ENCODE results near the gene PRKCA.

Gene PRKCA

DNA sequence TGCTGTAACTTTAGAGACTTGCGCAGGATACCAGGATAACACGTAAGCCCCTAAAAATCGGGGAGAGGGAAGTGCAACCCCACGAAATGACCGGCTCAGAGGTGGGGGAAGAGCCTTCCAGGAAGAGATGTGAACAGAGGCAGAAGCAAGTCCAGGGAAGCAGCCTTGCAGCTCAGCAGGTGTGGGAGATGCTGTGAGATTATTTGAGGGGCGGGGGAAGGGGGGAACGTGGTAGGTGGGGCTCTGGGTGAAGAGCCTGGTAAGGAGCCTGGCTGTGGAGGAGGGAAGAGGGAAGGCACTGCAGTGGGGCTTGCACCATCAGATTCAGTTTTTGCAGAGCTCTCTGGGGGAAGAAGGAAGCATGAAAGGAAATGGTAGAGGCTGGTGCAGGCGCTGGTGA lies 437.1 kb downstream of the PRKCA start:
- TF ChIP-seq, protein P1, sequence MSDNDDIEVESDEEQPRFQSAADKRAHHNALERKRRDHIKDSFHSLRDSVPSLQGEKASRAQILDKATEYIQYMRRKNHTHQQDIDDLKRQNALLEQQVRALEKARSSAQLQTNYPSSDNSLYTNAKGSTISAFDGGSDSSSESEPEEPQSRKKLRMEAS (IDR thresholded peaks at IDR 0.05), result no peak
- TF ChIP-seq, protein P2, sequence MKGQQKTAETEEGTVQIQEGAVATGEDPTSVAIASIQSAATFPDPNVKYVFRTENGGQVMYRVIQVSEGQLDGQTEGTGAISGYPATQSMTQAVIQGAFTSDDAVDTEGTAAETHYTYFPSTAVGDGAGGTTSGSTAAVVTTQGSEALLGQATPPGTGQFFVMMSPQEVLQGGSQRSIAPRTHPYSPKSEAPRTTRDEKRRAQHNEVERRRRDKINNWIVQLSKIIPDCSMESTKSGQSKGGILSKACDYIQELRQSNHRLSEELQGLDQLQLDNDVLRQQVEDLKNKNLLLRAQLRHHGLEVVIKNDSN (IDR thresholded peaks at IDR 0.05), result no peak
- TF ChIP-seq RAD21 (IDR thresholded peaks at IDR 0.05; ENCODE audit: low read depth) (no peak), TCF12 (IDR thresholded peaks at IDR 0.05; ENCODE audit: low read depth) (no peak), FOXM1 (IDR thresholded peaks at IDR 0.05; ENCODE audit: borderline replicate concordance, low read depth) (no peak), EGR1 (IDR thresholded peaks at IDR 0.05) (no peak), TAF1 (IDR thresholded peaks at IDR 0.05; ENCODE audit: low read depth) (no peak), ZBTB7A (IDR thresholded peaks at IDR 0.05; ENCODE audit: low read depth) (no peak), CEBPB (IDR thresholded peaks at IDR 0.05) (no peak), TEAD4 (IDR thresholded peaks at IDR 0.05) (no peak), EP300 (IDR thresholded peaks at IDR 0.05; ENCODE audit: borderline replicate concordance) (no peak), CREB1 (IDR thresholded peaks at IDR 0.05; ENCODE audit: low read depth) (no peak), NFIC (IDR thresholded peaks at IDR 0.05) (no peak), YY1 (IDR thresholded peaks at IDR 0.05; ENCODE audit: low read depth) (no peak)
- TF ChIP-seq, protein P3, sequence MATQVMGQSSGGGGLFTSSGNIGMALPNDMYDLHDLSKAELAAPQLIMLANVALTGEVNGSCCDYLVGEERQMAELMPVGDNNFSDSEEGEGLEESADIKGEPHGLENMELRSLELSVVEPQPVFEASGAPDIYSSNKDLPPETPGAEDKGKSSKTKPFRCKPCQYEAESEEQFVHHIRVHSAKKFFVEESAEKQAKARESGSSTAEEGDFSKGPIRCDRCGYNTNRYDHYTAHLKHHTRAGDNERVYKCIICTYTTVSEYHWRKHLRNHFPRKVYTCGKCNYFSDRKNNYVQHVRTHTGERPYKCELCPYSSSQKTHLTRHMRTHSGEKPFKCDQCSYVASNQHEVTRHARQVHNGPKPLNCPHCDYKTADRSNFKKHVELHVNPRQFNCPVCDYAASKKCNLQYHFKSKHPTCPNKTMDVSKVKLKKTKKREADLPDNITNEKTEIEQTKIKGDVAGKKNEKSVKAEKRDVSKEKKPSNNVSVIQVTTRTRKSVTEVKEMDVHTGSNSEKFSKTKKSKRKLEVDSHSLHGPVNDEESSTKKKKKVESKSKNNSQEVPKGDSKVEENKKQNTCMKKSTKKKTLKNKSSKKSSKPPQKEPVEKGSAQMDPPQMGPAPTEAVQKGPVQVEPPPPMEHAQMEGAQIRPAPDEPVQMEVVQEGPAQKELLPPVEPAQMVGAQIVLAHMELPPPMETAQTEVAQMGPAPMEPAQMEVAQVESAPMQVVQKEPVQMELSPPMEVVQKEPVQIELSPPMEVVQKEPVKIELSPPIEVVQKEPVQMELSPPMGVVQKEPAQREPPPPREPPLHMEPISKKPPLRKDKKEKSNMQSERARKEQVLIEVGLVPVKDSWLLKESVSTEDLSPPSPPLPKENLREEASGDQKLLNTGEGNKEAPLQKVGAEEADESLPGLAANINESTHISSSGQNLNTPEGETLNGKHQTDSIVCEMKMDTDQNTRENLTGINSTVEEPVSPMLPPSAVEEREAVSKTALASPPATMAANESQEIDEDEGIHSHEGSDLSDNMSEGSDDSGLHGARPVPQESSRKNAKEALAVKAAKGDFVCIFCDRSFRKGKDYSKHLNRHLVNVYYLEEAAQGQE (IDR thresholded peaks at IDR 0.05; ENCODE audit: low read depth), result no peak

DNA sequence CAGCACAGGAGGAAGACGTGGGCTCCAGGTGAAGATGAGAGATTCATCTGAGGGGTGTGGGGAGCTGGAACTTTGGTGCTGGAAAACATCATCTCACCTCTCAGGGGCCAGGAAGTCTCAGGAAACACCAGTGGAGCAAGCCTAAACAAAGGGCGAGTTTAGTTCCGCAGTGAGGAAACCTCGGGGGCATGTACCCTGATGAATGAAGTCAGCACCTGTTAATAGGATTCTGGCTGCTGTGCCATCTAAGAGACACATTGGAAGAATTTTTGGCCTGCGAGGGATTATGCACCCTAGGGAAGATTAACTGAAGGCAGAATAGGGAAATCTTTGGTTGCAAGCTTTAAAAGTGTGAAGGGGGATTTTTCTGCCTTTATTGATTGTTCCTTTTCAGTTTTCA lies 437.8 kb downstream of the PRKCA start:
- TF ChIP-seq, protein P1 (IDR thresholded peaks at IDR 0.05), result no peak
- no peak for TF ChIP-seq TEAD4 (IDR thresholded peaks at IDR 0.05)
- TF ChIP-seq CEBPB (IDR thresholded peaks at IDR 0.05), result no peak
- no peak for TF ChIP-seq EP300 (IDR thresholded peaks at IDR 0.05; ENCODE audit: borderline replicate concordance)
- no peak for TF ChIP-seq ZBTB7A (IDR thresholded peaks at IDR 0.05; ENCODE audit: low read depth)
- TF ChIP-seq TAF1 (IDR thresholded peaks at IDR 0.05; ENCODE audit: low read depth), result no peak
- TF ChIP-seq, protein P3 (IDR thresholded peaks at IDR 0.05; ENCODE audit: low read depth), result no peak
- TF ChIP-seq RAD21 (IDR thresholded peaks at IDR 0.05; ENCODE audit: low read depth), result no peak
- no peak for TF ChIP-seq EGR1 (IDR thresholded peaks at IDR 0.05)
- TF ChIP-seq, protein P2 (IDR thresholded peaks at IDR 0.05), result no peak
- TF ChIP-seq NFIC (IDR thresholded peaks at IDR 0.05), result no peak
- no peak for TF ChIP-seq YY1 (IDR thresholded peaks at IDR 0.05; ENCODE audit: low read depth)
- no peak for TF ChIP-seq FOXM1 (IDR thresholded peaks at IDR 0.05; ENCODE audit: borderline replicate concordance, low read depth)
- no peak for TF ChIP-seq TCF12 (IDR thresholded peaks at IDR 0.05; ENCODE audit: low read depth)
- TF ChIP-seq CREB1 (IDR thresholded peaks at IDR 0.05; ENCODE audit: low read depth), result no peak

DNA sequence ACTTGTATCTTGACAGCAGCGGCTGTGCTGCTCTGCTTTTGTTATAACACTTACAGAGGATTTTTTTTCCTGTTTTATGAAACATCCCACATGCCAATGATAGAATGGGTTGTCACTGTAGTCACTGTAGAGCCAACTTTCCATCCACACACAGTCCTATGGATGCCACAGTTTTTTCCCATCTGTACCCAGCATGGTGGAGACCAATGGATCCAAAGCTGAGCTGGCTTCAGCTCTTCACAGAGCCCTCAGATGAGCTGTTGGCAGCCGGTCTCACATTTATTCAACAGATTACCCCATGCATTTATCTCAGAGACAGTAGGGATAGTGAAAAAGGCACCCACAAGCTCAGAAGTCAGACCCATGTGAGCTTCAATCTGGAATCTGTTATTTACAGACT lies 441.1 kb downstream of the PRKCA start:
- TF ChIP-seq CREB1 (IDR thresholded peaks at IDR 0.05; ENCODE audit: low read depth) (no peak), YY1 (IDR thresholded peaks at IDR 0.05; ENCODE audit: low read depth) (no peak), TCF12 (IDR thresholded peaks at IDR 0.05; ENCODE audit: low read depth) (no peak), EGR1 (IDR thresholded peaks at IDR 0.05) (no peak), TEAD4 (IDR thresholded peaks at IDR 0.05) (no peak)

DNA sequence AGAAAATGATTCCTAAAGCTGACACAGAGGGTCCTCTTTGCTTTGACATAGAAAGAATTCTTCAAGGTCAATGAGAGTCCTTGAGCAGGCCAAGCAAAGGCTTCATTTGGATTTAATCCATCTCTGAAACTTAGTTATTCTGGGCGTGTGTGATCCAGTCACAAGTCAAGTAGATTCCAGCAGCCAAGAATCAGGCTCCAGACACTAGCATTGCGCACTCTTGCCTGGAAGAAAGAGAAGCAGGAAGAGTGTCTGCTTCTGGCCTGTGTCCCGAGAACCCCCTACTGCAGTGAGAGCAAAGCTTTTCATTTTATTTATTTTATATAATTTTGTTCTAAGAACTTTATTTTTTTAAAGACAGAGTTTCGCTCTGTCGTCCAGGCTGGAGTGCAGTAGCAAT lies 444.3 kb downstream of the PRKCA start:
- TF ChIP-seq ZBTB7A (IDR thresholded peaks at IDR 0.05; ENCODE audit: low read depth), result no peak
- TF ChIP-seq CEBPB (IDR thresholded peaks at IDR 0.05), result no peak
- no peak for TF ChIP-seq TAF1 (IDR thresholded peaks at IDR 0.05; ENCODE audit: low read depth)
- TF ChIP-seq, protein P2 (IDR thresholded peaks at IDR 0.05), result no peak
- TF ChIP-seq EGR1 (IDR thresholded peaks at IDR 0.05), result no peak
- TF ChIP-seq, protein P3 (IDR thresholded peaks at IDR 0.05; ENCODE audit: low read depth), result no peak
- TF ChIP-seq, protein P1 (IDR thresholded peaks at IDR 0.05), result no peak
- no peak for TF ChIP-seq TCF12 (IDR thresholded peaks at IDR 0.05; ENCODE audit: low read depth)
- TF ChIP-seq YY1 (IDR thresholded peaks at IDR 0.05; ENCODE audit: low read depth), result no peak
- TF ChIP-seq CREB1 (IDR thresholded peaks at IDR 0.05; ENCODE audit: low read depth), result no peak
- no peak for TF ChIP-seq TEAD4 (IDR thresholded peaks at IDR 0.05)
- TF ChIP-seq RAD21 (IDR thresholded peaks at IDR 0.05; ENCODE audit: low read depth), result no peak
- no peak for TF ChIP-seq NFIC (IDR thresholded peaks at IDR 0.05)
- TF ChIP-seq FOXM1 (IDR thresholded peaks at IDR 0.05; ENCODE audit: borderline replicate concordance, low read depth), result no peak
- TF ChIP-seq EP300 (IDR thresholded peaks at IDR 0.05; ENCODE audit: borderline replicate concordance), result no peak
